CD4-positive, alpha-beta T cell treated with Interleukin-4 for 4 hours (primary cell): ENCODE data around the gene DNAJC13.

Source experiments
- DNase-seq: peaks from one replicate; pipeline ENCODE4 v3.0.0-alpha.2; 2020

DNAJC13 gene

DNA sequence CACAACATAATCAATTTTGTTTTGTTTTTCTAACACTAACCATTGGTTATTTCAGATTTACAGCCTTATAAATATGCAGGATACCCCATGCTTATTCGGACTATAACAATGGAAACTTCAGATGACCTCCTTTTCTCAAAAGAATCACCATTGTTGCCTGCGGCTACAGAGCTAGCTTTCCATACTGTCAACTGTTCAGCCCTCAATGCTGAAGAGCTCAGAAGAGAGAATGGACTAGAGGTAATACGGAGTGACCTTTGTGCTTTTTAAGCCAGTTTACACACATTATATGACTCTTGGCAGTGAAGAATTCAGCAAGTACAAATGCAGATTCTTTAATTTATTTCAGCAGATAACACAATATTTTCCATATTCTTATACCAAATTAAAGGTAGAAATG lies 81.8 kb downstream of the DNAJC13 start:
- DNase-seq, result no peak

GRCh38 chr3:132503559-132503958 lies 86.3 kb downstream of the DNAJC13 start:
- DNase-seq, result no peak

DNA sequence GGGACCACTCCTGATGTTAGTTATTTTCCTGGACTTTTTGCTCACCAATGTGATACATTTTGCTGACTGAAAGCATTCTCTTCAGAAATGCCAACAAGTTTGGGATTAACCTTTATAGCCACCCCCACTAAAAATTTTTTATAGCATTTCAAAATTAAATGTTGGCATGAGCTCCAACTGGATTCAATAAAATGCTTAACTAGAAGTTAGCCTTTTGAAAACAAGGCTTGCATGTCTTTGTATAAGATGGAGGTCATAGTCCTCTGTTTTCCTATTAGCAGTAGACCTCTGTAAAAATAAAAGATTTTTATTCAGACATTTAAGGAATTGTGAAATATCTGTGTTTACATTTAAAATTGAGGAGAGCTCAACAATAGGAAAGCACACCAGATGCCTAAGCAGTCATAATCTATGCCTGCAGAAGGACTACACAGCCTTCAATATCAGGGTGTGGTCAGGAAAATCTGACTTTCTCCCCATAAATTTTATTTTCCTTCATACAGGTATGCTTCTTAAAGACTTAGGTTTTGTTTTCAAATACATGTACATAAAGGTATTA lies 87.2 kb downstream of the DNAJC13 start:
- DNase-seq, result no peak

GRCh38 chr3:132507657-132508056 lies 90.4 kb downstream of the DNAJC13 start:
- DNase-seq, result no peak

DNA sequence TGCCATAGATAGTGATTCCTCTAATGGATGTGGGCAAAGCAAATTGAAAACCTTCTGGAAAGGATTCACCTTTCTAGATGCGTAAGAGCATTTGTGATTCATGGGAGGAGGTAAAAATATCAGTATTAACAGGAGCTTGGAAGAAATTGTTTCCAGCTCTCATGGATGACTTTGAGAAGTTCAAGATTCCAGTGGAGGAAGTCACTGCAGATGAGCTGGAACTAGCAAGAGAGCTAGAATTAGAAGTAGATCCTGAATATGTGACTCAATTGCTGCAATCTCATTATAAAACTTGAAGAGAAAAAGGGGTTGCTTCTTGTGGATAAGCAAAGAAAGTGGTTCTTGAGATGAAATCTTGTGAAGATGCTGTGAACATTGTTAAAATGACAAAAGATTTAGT lies 91.8 kb downstream of the DNAJC13 start:
- no peak for DNase-seq

DNA sequence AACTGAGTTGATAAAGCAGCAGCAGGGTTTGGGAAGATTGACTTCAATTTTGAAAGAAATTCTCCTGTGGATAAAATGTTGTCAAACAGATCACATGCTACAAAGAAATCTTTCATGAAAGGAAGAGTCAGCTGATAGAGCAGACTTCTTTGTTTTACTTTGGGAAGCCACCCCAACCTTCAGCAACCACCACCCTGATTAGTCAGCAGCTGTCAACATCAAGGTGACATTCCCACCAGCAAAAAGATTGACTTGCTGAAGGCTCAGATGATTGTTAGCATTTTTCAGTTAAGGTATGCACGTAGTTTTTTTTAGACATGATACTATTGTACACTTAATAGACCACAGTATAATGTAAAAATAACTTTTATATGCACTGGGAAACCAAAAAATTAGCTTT lies 92.2 kb downstream of the DNAJC13 start:
- DNase-seq, result no peak

DNA sequence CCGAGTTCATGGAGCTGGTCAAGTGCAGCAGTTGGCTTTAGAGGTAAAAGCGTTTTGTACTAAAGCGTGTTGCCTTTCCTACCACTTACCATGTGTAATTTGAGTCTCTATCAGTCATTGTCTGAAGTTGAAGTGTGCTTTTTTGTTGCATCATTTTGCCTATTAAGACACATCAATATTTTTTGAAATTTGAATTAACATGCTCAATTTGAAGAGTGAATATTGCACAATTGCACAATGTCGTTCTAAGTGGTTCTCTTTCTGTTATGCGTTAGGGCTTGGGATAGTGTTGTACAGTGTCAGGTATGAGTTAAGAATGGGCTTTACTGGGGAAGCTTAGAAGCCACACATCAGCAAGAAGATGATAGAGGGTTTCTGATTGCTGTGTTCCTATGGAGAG lies 95.8 kb downstream of the DNAJC13 start:
- DNase-seq, result no peak

- no peak for DNase-seq
Observed at GRCh38 chr3:132517311-132517710, 100.0 kb downstream of the DNAJC13 start.

GRCh38 chr3:132519914-132520313 lies 102.6 kb downstream of the DNAJC13 start:
- DNase-seq, result no peak

DNA sequence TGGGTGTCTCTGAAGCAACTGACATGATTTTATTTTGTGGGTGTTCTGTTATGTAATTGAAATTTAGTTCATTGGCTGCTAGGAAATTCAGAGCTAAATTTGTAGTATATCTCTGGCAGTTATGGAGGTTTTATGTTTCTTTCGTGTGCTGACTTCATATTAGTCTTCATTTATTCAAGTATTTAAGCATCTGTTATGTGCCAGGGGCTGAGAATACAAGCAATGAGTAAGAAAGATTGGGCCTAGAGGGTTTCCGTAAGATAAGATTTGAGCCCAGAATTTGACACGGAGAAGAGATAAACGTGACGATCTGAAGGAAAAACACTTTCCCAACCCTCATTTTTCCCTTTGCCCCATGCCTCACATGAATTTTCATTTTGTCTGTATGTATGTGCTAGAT lies 104.6 kb downstream of the DNAJC13 start:
- no peak for DNase-seq

- no peak for DNase-seq
Observed at GRCh38 chr3:132522353-132522752, 105.1 kb downstream of the DNAJC13 start.

- no peak for DNase-seq
Observed at GRCh38 chr3:132530624-132531023, 113.3 kb downstream of the DNAJC13 start.

GRCh38 chr3:132535575-132536441 lies 118.5 kb downstream of the DNAJC13 start:
- DNase-seq, result peak; percentile 58

- no peak for DNase-seq
Observed at GRCh38 chr3:132536442-132537153, 119.3 kb downstream of the DNAJC13 start.

- no peak for DNase-seq
Observed at GRCh38 chr3:132537297-132537696, 120.0 kb downstream of the DNAJC13 start.

- no peak for DNase-seq
Observed at GRCh38 chr3:132538072-132538471, 120.8 kb downstream of the DNAJC13 start.

GRCh38 chr3:132539681-132540080 lies 122.4 kb downstream of the DNAJC13 start:
- no peak for DNase-seq

GRCh38 chr3:132542577-132542976 lies 125.3 kb downstream of the DNAJC13 start:
- no peak for DNase-seq

GRCh38 chr3:132543011-132543739 lies 125.9 kb downstream of the DNAJC13 start:
- no peak for DNase-seq

GRCh38 chr3:132544130-132544529 lies 126.8 kb downstream of the DNAJC13 start:
- no peak for DNase-seq

DNA sequence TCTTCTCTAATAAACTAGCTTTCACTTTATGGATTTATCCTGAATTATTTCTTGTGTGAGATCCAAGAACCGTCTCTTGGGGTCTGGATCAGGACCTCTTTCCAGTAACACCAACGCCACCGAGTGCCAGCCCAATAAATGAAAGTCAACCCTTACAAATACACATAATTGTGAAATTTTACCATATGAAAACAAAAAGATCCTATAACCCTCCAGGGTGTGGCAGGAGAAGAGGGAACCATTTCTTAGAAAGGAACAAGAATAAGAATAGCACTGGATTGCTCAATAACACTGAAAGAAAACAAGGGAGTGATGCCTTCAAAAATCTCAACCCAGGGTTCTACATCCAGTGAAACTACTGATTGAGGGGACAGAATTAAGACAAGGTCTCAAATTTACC lies 128.2 kb downstream of the DNAJC13 start:
- DNase-seq, result no peak

- no peak for DNase-seq
Observed at GRCh38 chr3:132549169-132549568, 131.9 kb downstream of the DNAJC13 start.

- no peak for DNase-seq
Observed at GRCh38 chr3:132549890-132550578, 132.7 kb downstream of the DNAJC13 start.
